PFSK-1 (cell line): ENCODE measurements around the gene WIZ.

Experiments used
- FOXP2 ChIP-seq: optimal IDR thresholded peaks from 2 replicates; pipeline ENCODE3; 2011; ENCODE audit warnings: borderline replicate concordance, control low read depth, inconsistent platforms; ENCODE audit not compliant: insufficient read depth; ENCODE audit errors: extremely low read length, extremely low read depth
- POLR2AphosphoS5 ChIP-seq: IDR thresholded peaks from 2 replicates; pipeline ENCODE4 v1.6.1; 2012; ENCODE audit warnings: low read depth, mild to moderate bottlenecking, control low read depth, low read length, moderate library complexity
- REST ChIP-seq, 2 experiments: IDR thresholded peaks; 2 replicates each; pipeline versions ENCODE4 v1.6.1 to v1.8.0; 2011 to 2012; ENCODE audit warnings: low read depth in 2 of 2, low read length in 2 of 2, control low read depth in 1 of 2, inconsistent platforms in 1 of 2, mild to moderate bottlenecking in 1 of 2, moderate library complexity in 1 of 2; ENCODE audit not compliant: insufficient read depth in 1 of 2
- SIN3A ChIP-seq: IDR thresholded peaks from 2 replicates; pipeline ENCODE4 v1.6.1; 2012; ENCODE audit warnings: mild to moderate bottlenecking, low read length, moderate library complexity, borderline replicate concordance; ENCODE audit not compliant: insufficient read depth
- TAF1 ChIP-seq: IDR thresholded peaks from 2 replicates; pipeline ENCODE4 v1.6.1; 2012; ENCODE audit warnings: low read length, control low read depth, borderline replicate concordance; ENCODE audit not compliant: insufficient read depth

The WIZ gene

GRCh38 chr19:15468675-15469512 lies 19.1 kb upstream of the WIZ start:
- no peak for TF ChIP-seq TAF1
- TF ChIP-seq FOXP2, result no peak
- no peak for TF ChIP-seq POLR2AphosphoS5
- no peak for TF ChIP-seq SIN3A
- no peak for TF ChIP-seq REST (IDR thresholded peaks at IDR 0.05; ENCODE audit: insufficient read depth in 1 of 2, low read depth in 2 of 2, low read length in 2 of 2)

- no peak for TF ChIP-seq FOXP2
- TF ChIP-seq POLR2AphosphoS5, result no peak
- TF ChIP-seq REST (IDR thresholded peaks at IDR 0.05; ENCODE audit: insufficient read depth in 1 of 2, low read depth in 2 of 2, low read length in 2 of 2), result no peak
- TF ChIP-seq TAF1, result no peak
- no peak for TF ChIP-seq SIN3A
These were observed 18.0 kb upstream of the WIZ start for GRCh38 chr19:15467734-15468214.

GRCh38 chr19:15466851-15467733 lies 17.3 kb upstream of the WIZ start:
- TF ChIP-seq SIN3A, result no peak
- no peak for TF ChIP-seq POLR2AphosphoS5
- no peak for TF ChIP-seq TAF1
- no peak for TF ChIP-seq REST (IDR thresholded peaks at IDR 0.05; ENCODE audit: insufficient read depth in 1 of 2, low read depth in 2 of 2, low read length in 2 of 2)
- TF ChIP-seq FOXP2, result no peak

GRCh38 chr19:15464394-15465385 lies 14.9 kb upstream of the WIZ start, which contains the start of gene RASAL3:
RASAL3 (minus strand) TSS chr19:15464544; CDS start chr19:15464358, 186 bp downstream.
- TF ChIP-seq TAF1, result no peak
- TF ChIP-seq REST (IDR thresholded peaks at IDR 0.05; ENCODE audit: insufficient read depth in 1 of 2, low read depth in 2 of 2, low read length in 2 of 2), result no peak
- no peak for TF ChIP-seq SIN3A
- TF ChIP-seq FOXP2, result no peak
- TF ChIP-seq POLR2AphosphoS5, result no peak
